GM12873 (cell line): Measurements from ENCODE around the gene FAM216B.
A peak's percentile ranks its signal among the peaks of the same experiment; 100 is the strongest.

Experiments used
- CTCF ChIP-seq: IDR thresholded peaks from 2 replicates; pipeline ENCODE4 v1.5.1; 2012; ENCODE audit warnings: low read depth, mild to moderate bottlenecking, moderate library complexity, low read length, control low read depth; ENCODE audit not compliant: insufficient read depth; ENCODE audit errors: missing control alignments

Gene FAM216B

DNA sequence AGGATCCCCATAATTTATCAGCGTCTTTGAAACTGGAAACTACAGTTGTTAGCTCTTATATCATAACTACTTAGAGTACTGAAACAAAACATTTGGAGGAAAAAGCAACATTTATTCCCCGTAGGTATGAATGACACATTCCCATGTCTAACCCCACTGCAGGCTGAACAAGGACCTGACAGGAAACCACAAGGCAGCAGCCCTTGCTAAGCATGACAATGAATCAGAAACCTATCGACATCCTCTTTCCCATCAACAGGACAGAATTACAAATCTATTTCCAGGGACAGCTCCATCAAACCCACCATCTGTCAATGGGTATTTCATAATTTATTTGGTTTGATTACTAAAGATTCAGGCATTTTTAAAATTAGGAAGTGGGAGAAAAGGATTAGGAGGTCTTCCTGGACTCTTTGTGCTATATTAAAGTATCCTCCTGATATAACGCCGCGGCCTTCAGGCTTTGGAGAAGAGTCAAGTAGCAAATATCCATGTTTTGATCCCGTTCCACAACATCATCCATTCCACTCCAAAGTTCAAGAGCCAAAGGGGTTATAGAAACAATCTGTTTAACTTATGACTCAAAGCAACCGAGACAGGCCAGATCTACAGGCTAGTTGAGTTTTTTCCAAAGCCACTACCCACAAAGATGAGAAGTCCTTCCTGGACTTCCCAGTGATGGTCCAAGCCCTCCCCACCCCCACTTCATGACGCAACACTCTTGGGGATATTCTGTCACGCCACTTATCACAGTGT lies 51.1 kb downstream of the FAM216B start:
- no peak for TF ChIP-seq CTCF

GRCh38 chr13:42834946-42835345 lies 53.6 kb downstream of the FAM216B start:
- TF ChIP-seq CTCF: no peak

DNA sequence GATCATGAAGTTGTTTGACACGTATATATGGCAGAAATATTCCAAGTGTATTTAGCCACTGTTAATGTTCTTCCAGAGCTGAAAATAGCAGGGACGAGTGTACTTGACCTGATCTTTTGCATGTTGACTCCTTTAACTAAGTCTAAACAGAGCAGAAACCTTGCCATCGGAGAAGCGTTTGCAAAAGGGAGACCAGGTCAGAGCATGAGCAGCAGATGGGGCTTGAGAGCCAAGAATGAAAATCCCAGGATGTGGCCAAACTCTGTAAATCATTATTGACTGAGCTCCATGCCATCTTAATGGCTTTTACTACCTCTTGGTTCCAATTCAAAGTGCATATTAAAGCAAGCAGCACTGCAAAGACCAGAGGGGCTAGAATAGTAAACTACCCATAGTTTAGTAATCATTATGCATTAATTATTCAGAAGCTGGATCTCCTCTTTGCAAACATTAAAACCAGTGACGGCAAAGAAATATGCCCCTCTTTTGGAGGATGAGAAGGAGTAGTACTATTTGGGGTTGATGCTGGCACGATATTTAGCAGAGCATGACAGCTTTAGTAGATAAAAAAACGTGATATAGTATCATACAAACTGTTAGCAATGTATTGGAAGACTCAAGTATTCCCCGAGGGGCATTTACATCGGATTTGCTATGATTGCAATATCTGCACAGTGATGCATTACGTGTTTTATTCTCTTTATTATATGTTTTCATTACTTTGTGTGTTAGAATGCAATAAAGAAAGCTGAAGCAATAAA lies 55.7 kb downstream of the FAM216B start:
- TF ChIP-seq CTCF: peak; percentile 6
